Measurements from ENCODE around the gene OTOP2. TPM values are rescaled to one million over a fixed set of nuclear protein-coding genes. Genes with fewer than 3 reads are reported as not detected.
"Not testable (repeated sequence)": the region's sequence is repeated elsewhere in the genome, so short reads cannot be mapped to it uniquely, and the experiment has no call there.

OTOP2 gene
- total and polyA plus RNA-seq, 4 donors, result 0.25 TPM; not detected in 3

- no peaks in the 10 kb centered on the region for H3K4me1 ChIP-seq (ENCODE audit: control insufficient read depth in 1 of 2, insufficient read depth in 2 of 2, low read length in 2 of 2)
- intact Hi-C loops (cut with DNase I), result loop anchor here (5.0 kb wide), 4 partner anchors 52 to 242 kb away; partner anchors contain the start of genes MRPL58 (in 2 of the 2) and ARMC7 (in 1 of the 2)
- no peak overlapping the region for H3K4me3 ChIP-seq (ENCODE audit: low read length in 2 of 2)
- no peak overlapping the region for H3K27ac ChIP-seq (ENCODE audit: low read depth in 1 of 2, low read length in 2 of 2)
- no peak for DNase-seq
- H3K27me3 ChIP-seq (ENCODE audit: control insufficient read depth in 1 of 2, insufficient read depth in 2 of 2, low read length in 1 of 2), result no peaks in the 10 kb centered on the region
- no peaks in the 10 kb centered on the region for H3K36me3 ChIP-seq (ENCODE audit: control insufficient read depth in 1 of 2, insufficient read depth in 2 of 2, low read length in 1 of 2)
- ATAC-seq (ENCODE audit: low FRiP score), result no peak
- no peaks in the 10 kb centered on the region for H3K9me3 ChIP-seq (ENCODE audit: control insufficient read depth, low read length)
- 38 to 60% methylated on average over 15 to 19 of the region's 19 CpGs for WGBS, 2 donors
These were observed 36.7 kb downstream of the OTOP2 start for GRCh38 chr17:74960570-74961342.

GRCh38 chr17:74961657-74962350 is 37.7 kb downstream of the OTOP2 start:
- Histone ChIP-seq H3K36me3 (ENCODE audit: control insufficient read depth in 1 of 2, insufficient read depth in 2 of 2, low read length in 1 of 2) (no peaks in the 10 kb centered on the region), H3K9me3 (ENCODE audit: control insufficient read depth, low read length) (no peaks in the 10 kb centered on the region), H3K27ac (ENCODE audit: low read depth in 1 of 2, low read length in 2 of 2) (no peak overlapping the region), H3K27me3 (ENCODE audit: control insufficient read depth in 1 of 2, insufficient read depth in 2 of 2, low read length in 1 of 2) (no peaks in the 10 kb centered on the region), H3K4me3 (ENCODE audit: low read length in 2 of 2) (no peak overlapping the region), H3K4me1 (ENCODE audit: control insufficient read depth in 1 of 2, insufficient read depth in 2 of 2, low read length in 2 of 2) (no peaks in the 10 kb centered on the region)
- 44 to 46% methylated on average over 23 of the region's 23 CpGs for WGBS, 2 donors
- intact Hi-C loops (cut with DNase I), result loop anchor here (5.0 kb wide), 4 partner anchors 50 to 240 kb away; partner anchors contain the start of genes MRPL58 (in 2 of the 2) and ARMC7 (in 1 of the 2)
- peak; percentile 83 for ATAC-seq (ENCODE audit: low FRiP score)
- DNase-seq, result peak; percentile 93 to 95

GRCh38 chr17:74962622-74963394 is 38.7 kb downstream of the OTOP2 start:
- H3K4me3 ChIP-seq (ENCODE audit: low read length in 2 of 2), result no peak overlapping the region
- 88 to 90% methylated on average over 16 to 18 of the region's 18 CpGs for WGBS, 2 donors
- no peaks in the 10 kb centered on the region for H3K27me3 ChIP-seq (ENCODE audit: control insufficient read depth in 1 of 2, insufficient read depth in 2 of 2, low read length in 1 of 2)
- no peaks in the 10 kb centered on the region for H3K9me3 ChIP-seq (ENCODE audit: control insufficient read depth, low read length)
- no peak for ATAC-seq (ENCODE audit: low FRiP score)
- intact Hi-C loops (cut with DNase I), result loop anchor here (5.0 kb wide), 4 partner anchors 49 to 239 kb away; partner anchors contain the start of genes MRPL58 (in 2 of the 2) and ARMC7 (in 1 of the 2)
- no peaks in the 10 kb centered on the region for H3K36me3 ChIP-seq (ENCODE audit: control insufficient read depth in 1 of 2, insufficient read depth in 2 of 2, low read length in 1 of 2)
- no peak overlapping the region for H3K27ac ChIP-seq (ENCODE audit: low read depth in 1 of 2, low read length in 2 of 2)
- H3K4me1 ChIP-seq (ENCODE audit: control insufficient read depth in 1 of 2, insufficient read depth in 2 of 2, low read length in 2 of 2), result no peaks in the 10 kb centered on the region
- DNase-seq, result no peak

DNA sequence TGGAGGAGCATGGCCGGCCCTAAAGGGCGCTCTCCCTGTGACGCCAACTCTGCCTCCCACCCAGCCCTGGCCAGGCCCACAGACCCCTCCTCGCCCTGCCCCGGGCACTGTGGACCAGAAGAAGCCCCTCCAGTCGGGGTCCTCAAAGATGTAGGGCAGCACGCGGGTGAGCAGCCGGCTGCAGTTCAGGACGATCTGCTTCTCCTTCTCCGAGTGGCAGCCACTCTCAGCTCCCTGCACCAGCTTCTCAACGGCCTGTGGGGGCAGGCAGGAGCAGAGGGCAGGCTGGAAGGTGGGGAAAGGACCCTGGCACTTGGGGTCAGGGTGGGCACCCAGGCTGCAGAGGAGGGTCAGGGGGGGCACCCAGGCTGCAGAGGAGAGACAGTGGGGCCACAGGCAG is 39.6 kb downstream of the OTOP2 start:
- Histone ChIP-seq H3K27ac (ENCODE audit: low read depth in 1 of 2, low read length in 2 of 2) (no peak overlapping the region), H3K4me1 (ENCODE audit: control insufficient read depth in 1 of 2, insufficient read depth in 2 of 2, low read length in 2 of 2) (no peaks in the 10 kb centered on the region), H3K27me3 (ENCODE audit: control insufficient read depth in 1 of 2, insufficient read depth in 2 of 2, low read length in 1 of 2) (no peaks in the 10 kb centered on the region), H3K9me3 (ENCODE audit: control insufficient read depth, low read length) (no peaks in the 10 kb centered on the region), H3K36me3 (ENCODE audit: control insufficient read depth in 1 of 2, insufficient read depth in 2 of 2, low read length in 1 of 2) (no peaks in the 10 kb centered on the region), H3K4me3 (ENCODE audit: low read length in 2 of 2) (no peak overlapping the region)
- WGBS, 2 donors, result 79 to 80% methylated on average over 12 of the region's 12 CpGs
- intact Hi-C loops (cut with DNase I), result loop anchor here (5.0 kb wide), 4 partner anchors 49 to 239 kb away; partner anchors contain the start of genes MRPL58 (in 2 of the 2) and ARMC7 (in 1 of the 2)
- DNase-seq, result no peak
- ATAC-seq (ENCODE audit: low FRiP score), result no peak

DNA sequence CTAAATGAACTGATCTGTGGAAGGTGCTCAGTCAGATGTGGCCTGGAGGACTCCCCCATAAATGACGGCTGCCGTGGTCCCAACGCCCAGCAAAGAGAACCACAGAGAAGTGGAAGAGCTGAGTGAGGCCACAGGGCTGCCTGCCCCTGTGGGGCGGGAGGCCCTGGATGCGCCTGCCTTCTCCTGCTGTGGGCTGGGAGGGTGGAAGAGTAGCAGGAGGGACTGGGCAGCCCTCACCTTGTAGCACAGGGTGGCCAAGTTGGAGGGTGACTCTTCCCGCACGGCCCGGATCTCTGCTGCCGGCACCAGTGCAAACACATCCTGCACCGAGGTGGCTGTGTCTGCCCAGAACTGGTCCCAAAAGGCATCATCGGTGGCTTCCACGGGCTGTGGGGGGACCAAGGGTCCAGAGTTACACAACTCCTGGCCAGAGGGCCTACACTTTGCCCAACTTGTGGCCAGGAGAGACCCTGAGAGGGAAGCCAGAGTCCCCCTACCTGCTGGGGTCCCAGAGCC is 40.2 kb downstream of the OTOP2 start:
- H3K27me3 ChIP-seq (ENCODE audit: control insufficient read depth in 1 of 2, insufficient read depth in 2 of 2, low read length in 1 of 2), result no peaks in the 10 kb centered on the region
- no peaks in the 10 kb centered on the region for H3K9me3 ChIP-seq (ENCODE audit: control insufficient read depth, low read length)
- no peak overlapping the region for H3K4me3 ChIP-seq (ENCODE audit: low read length in 2 of 2)
- ATAC-seq (ENCODE audit: low FRiP score) (no peak), DNase-seq (no peak)
- no peak overlapping the region for H3K27ac ChIP-seq (ENCODE audit: low read depth in 1 of 2, low read length in 2 of 2)
- intact Hi-C loops (cut with DNase I), result loop anchor here (5.0 kb wide), 4 partner anchors 48 to 238 kb away; partner anchors contain the start of genes MRPL58 (in 2 of the 2) and ARMC7 (in 1 of the 2)
- no peaks in the 10 kb centered on the region for H3K4me1 ChIP-seq (ENCODE audit: control insufficient read depth in 1 of 2, insufficient read depth in 2 of 2, low read length in 2 of 2)
- no peaks in the 10 kb centered on the region for H3K36me3 ChIP-seq (ENCODE audit: control insufficient read depth in 1 of 2, insufficient read depth in 2 of 2, low read length in 1 of 2)
- 91 to 93% methylated on average over 12 of the region's 12 CpGs for WGBS, 2 donors

- DNase-seq, result no peak
- H3K27ac ChIP-seq (ENCODE audit: low read depth in 1 of 2, low read length in 2 of 2), result no peak overlapping the region
- no peaks in the 10 kb centered on the region for H3K36me3 ChIP-seq (ENCODE audit: control insufficient read depth in 1 of 2, insufficient read depth in 2 of 2, low read length in 1 of 2)
- 84 to 89% methylated on average over 14 of the region's 14 CpGs for WGBS, 2 donors
- ATAC-seq (ENCODE audit: low FRiP score), result no peak
- H3K9me3 ChIP-seq (ENCODE audit: control insufficient read depth, low read length), result no peaks in the 10 kb centered on the region
- intact Hi-C loops (cut with DNase I), result loop anchor here (5.0 kb wide), 4 partner anchors 47 to 237 kb away; partner anchors contain the start of genes MRPL58 (in 2 of the 2) and ARMC7 (in 1 of the 2)
- H3K4me3 ChIP-seq (ENCODE audit: low read length in 2 of 2), result no peak overlapping the region
- no peaks in the 10 kb centered on the region for H3K4me1 ChIP-seq (ENCODE audit: control insufficient read depth in 1 of 2, insufficient read depth in 2 of 2, low read length in 2 of 2)
- H3K27me3 ChIP-seq (ENCODE audit: control insufficient read depth in 1 of 2, insufficient read depth in 2 of 2, low read length in 1 of 2), result no peaks in the 10 kb centered on the region
These were observed 41.0 kb downstream of the OTOP2 start for GRCh38 chr17:74964988-74965622.

DNA sequence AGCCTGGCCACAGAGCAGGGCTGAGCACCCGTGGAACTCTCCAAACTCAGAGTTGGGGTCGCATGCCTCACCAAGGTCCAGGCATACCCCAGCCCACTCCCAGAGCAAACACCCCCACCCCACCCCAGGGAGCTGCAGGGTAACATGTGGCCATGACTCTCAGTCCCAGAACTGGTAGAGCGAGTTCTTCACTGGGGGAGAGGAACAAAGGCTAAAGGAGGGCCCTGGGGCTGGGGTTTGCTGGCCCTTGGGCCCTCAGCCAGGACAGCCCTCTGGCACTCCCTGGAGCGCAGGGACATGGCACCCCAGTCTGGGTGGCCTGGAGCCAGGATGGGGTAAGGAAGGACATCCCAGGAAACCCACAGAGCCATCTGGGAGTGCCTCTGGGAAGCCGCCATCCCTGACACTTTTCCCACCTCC is 44.3 kb downstream of the OTOP2 start:
- ATAC-seq (ENCODE audit: low FRiP score), result no peak
- H3K9me3 ChIP-seq (ENCODE audit: control insufficient read depth, low read length), result no peaks in the 10 kb centered on the region
- no peak overlapping the region for H3K4me3 ChIP-seq (ENCODE audit: low read length in 2 of 2)
- 87% methylated on average over 5 of the region's 5 CpGs for WGBS, 2 donors
- no peaks in the 10 kb centered on the region for H3K27me3 ChIP-seq (ENCODE audit: control insufficient read depth in 1 of 2, insufficient read depth in 2 of 2, low read length in 1 of 2)
- DNase-seq, result no peak
- no peak overlapping the region for H3K27ac ChIP-seq (ENCODE audit: low read depth in 1 of 2, low read length in 2 of 2)
- no peaks in the 10 kb centered on the region for H3K4me1 ChIP-seq (ENCODE audit: control insufficient read depth in 1 of 2, insufficient read depth in 2 of 2, low read length in 2 of 2)
- no peaks in the 10 kb centered on the region for H3K36me3 ChIP-seq (ENCODE audit: control insufficient read depth in 1 of 2, insufficient read depth in 2 of 2, low read length in 1 of 2)
- intact Hi-C loops (cut with DNase I), result no loop called here

GRCh38 chr17:74969501-74969900 is 45.4 kb downstream of the OTOP2 start:
- intact Hi-C loops (cut with DNase I); ATAC-seq (ENCODE audit: low FRiP score): not testable (repeated sequence)
- WGBS, 2 donors, result 90 to 94% methylated on average over 5 of the region's 5 CpGs

More at GRCh38 chr17:74969501-74969900, 45.4 kb downstream of the OTOP2 start:
- H3K4me1 ChIP-seq (ENCODE audit: control insufficient read depth in 1 of 2, insufficient read depth in 2 of 2, low read length in 2 of 2); H3K9me3 ChIP-seq (ENCODE audit: control insufficient read depth, low read length); H3K4me3 ChIP-seq (ENCODE audit: low read length in 2 of 2); H3K36me3 ChIP-seq (ENCODE audit: control insufficient read depth in 1 of 2, insufficient read depth in 2 of 2, low read length in 1 of 2); H3K27ac ChIP-seq (ENCODE audit: low read depth in 1 of 2, low read length in 2 of 2); DNase-seq; H3K27me3 ChIP-seq (ENCODE audit: control insufficient read depth in 1 of 2, insufficient read depth in 2 of 2, low read length in 1 of 2): not testable (repeated sequence)

Measured in aorta (tissue), 5 donors.